Measurements from ENCODE around the gene TRPC3.

- TF ChIP-seq ZNF274 (IDR thresholded peaks at IDR 0.05; ENCODE audit: borderline replicate concordance, extremely low read depth, low read length) (no peak), RNF2 (IDR thresholded peaks at IDR 0.05; ENCODE audit: borderline replicate concordance, low read depth, low read length, missing control alignments, poor library complexity, severe bottlenecking) (no peak), MAX (IDR thresholded peaks at IDR 0.05) (no peak), CTCF (IDR thresholded peaks at IDR 0.05; ENCODE audit: control extremely low read depth in 1 of 3, insufficient read depth in 1 of 3, low read depth in 1 of 3, low read length in 3 of 3) (no peak)
These were observed 22.0 kb upstream of the TRPC3 start for GRCh38 chr4:121973816-121974215.
